CMK (cell line): ENCODE results near the gene HTT.

Experiments
- DNase-seq: peaks from one replicate; pipeline ENCODE4 v3.0.0-alpha.2; 2010; ENCODE audit warnings: low read depth

Gene HTT

DNA sequence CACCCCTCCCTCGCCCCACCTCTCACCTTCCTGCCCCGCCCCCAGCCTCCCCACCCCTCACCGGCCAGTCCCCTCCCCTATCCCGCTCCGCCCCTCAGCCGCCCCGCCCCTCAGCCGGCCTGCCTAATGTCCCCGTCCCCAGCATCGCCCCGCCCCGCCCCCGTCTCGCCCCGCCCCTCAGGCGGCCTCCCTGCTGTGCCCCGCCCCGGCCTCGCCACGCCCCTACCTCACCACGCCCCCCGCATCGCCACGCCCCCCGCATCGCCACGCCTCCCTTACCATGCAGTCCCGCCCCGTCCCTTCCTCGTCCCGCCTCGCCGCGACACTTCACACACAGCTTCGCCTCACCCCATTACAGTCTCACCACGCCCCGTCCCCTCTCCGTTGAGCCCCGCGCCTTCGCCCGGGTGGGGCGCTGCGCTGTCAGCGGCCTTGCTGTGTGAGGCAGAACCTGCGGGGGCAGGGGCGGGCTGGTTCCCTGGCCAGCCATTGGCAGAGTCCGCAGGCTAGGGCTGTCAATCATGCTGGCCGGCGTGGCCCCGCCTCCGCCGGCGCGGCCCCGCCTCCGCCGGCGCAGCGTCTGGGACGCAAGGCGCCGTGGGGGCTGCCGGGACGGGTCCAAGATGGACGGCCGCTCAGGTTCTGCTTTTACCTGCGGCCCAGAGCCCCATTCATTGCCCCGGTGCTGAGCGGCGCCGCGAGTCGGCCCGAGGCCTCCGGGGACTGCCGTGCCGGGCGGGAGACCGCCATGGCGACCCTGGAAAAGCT, at the start of gene HTT, which contains the start of gene HTT-AS:
Gene HTT (plus strand): TSS at position 604 of the 768 bp plus-strand sequence. CDS start 145 bp downstream, at position 749.
Gene HTT-AS (minus strand): TSS at position 461 of the 768 bp plus-strand sequence.
- DNase-seq, result peak; percentile 77

DNA sequence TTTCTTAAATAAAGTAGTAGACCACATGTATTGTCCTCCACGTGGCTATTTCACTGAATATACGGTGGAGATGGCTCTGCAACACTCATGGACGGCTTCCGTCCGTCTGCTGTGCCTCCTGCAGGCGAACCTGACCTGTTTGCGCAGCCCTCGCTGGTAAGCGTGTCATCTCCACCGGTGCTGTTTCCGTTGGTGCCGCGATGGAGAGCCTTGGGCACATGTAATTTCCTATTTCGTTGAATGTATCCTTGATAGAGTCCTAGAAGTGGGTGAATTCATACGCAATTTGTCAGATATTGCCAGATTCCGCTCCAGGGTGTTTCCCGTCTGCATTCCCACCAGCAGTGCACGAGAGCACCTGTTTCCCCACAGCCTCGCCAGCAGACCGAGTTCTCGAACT, 48.6 kb upstream of the HTT start:
- no peak for DNase-seq

DNA sequence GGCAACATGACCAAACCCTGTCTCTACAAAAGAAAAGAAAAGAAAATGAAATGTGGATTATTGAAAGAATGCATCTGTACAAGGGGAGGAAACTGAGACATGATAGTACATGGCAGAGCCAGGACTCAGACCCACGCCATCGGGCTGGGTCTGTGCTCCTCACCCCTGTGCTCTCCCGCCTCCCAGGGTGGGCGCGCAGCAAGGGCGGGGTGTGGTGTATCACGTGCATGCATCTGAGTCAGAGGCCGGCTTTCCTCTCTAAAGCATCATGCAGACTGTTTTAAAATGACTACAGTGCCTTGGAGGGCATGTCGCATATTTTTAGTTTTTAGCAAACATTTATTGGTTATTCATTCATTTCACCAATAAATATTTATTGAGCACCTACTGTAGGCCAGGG, 47.9 kb upstream of the HTT start:
- no peak for DNase-seq

DNA sequence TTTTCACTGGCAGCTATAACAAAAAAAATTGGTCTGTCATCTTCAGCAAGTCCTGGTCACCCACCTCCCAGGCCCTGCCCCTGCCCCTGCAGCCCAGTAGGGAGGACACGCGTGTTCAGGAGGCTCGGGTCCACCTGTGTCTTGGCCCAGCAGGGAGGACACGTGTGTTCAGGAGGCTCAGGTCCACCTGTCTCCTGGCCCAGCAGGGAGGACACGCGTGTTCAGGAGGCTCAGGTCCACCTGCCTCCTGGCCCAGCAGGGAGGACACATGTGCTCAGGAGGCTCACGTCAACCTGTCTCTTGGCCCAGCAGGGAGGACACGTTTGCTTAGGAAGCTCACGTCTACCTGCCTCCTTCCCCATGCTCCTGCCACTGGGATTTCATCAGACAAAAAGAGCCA, 45.0 kb upstream of the HTT start:
- no peak for DNase-seq

DNA sequence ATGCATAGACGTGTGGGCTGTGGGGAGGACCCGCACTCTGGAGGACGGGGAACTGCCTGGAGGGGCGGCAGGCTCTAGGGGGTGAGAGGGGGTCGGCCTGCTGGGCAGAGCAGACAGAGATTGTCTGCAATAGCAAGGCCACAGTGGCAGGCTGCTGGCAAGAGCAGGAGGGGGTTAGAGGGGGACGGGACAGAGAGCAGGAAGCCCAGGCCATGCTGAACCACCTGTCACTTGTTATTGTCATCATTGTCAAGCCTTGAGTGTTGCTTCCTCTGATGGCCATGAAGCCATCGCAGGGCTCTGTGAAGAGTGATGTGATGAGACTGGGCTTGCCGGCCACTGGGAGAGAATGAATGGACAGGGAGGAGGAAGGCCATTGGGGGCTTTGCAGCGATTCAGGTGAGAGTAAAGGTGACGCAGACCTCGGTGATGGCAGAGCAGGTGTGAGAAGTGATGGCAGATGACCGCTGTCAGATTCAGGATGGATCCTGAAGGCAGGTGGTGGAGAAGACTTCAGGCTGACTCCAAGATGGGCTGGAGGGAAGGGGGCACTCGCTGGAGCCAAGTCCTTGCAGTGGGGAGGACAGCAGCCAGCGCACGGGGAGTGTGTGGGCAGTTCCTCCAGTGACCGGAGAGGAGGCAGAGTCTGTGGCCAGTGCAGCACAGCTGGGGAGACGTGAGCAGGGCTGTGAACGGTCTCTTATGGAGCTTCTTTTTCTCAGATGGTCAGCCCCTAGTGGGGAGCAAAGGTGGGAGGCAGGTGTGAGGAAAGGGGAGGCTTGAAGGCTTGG, 43.7 kb upstream of the HTT start:
- no peak for DNase-seq

DNA sequence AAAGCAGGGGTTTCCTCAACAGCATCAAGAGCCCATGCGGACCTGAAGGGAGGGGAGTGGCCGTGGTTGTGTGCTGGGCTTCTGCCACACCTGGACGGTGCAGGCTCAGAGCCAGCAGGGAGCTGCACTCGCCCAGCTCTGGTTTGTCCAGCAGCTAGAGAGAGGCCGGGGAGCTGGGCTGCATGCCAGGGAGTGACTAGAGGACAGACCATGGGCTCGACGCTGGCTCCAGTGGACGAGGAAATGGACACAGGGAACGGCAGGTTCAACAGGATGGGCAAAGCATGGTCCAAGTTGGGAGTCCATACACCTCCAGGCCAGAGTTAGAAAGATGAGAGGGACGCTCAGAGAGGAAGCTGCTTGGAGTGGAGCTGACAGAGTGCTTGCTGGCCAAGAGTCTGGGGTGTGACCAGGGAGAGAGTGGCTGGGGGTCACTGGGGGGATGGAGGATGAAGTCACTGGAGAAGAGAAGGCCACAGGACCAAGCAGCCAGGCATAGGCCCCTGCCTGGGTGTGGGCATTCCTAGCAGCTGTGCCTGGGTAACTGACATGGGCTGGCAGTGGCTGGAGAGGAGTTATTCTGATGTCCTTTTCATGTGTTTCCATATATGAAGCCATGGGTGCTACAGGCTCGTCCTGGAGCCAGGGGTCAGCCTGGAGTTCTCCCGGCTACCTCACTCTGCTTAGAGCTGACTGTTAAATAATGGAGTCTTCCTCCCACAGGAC, 43.0 kb upstream of the HTT start:
- DNase-seq, result no peak

DNA sequence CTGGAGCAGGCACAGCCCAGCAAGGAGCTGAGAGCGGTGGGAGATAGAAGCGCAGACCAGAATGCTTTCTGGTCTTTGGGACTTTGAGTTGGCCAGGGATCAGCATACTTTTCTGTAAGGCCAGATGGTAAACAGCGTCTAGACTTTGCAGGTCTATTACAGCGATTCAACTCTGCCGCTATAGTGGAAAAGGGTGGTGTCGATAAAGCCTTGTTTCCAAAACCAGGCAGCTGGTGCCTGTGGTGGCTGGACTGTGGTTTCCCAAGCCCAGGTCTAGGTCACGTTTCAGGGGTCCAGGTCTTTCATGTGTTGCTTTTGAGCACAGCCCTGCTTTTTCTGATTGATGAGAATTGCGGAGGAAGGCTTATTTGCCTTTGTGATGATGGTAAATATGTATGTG, 40.2 kb upstream of the HTT start:
- no peak for DNase-seq

DNA sequence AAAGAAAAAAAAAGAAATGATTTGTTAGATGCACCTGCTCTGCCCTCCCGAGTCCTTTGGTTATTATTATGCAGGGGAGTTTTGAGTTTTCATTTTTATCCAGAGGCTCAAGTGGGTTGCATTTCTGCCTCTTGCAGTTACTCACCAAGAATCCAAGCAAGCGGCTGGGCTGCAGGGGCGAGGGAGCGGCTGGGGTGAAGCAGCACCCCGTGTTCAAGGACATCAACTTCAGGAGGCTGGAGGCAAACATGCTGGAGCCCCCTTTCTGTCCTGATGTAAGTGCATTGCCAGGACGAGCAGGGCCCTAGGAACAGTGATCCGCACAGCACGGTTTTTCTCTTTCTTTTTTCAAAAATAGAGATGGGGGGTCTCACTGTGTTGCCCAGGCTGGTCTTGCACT, 39.2 kb upstream of the HTT start:
- DNase-seq, result no peak

DNA sequence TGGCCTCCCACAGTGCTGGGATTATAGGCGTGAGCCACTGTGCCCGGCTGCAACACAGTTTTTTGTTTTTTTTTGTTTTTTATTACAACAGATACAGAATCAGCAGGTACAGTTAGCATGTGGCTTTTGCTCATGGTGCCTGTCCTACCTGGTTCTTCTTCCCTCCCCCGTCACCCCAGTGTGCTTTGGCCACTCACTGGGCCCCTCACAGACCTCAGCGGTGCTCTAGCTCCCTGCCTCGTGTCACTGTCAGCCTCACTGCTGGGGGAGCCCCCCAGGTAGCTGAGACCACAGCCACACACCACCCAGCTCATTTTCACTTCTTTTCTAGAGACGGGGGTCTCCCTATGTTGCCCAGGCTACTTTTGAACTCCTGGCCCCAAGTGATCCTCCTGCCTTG, 38.8 kb upstream of the HTT start:
- no peak for DNase-seq

DNA sequence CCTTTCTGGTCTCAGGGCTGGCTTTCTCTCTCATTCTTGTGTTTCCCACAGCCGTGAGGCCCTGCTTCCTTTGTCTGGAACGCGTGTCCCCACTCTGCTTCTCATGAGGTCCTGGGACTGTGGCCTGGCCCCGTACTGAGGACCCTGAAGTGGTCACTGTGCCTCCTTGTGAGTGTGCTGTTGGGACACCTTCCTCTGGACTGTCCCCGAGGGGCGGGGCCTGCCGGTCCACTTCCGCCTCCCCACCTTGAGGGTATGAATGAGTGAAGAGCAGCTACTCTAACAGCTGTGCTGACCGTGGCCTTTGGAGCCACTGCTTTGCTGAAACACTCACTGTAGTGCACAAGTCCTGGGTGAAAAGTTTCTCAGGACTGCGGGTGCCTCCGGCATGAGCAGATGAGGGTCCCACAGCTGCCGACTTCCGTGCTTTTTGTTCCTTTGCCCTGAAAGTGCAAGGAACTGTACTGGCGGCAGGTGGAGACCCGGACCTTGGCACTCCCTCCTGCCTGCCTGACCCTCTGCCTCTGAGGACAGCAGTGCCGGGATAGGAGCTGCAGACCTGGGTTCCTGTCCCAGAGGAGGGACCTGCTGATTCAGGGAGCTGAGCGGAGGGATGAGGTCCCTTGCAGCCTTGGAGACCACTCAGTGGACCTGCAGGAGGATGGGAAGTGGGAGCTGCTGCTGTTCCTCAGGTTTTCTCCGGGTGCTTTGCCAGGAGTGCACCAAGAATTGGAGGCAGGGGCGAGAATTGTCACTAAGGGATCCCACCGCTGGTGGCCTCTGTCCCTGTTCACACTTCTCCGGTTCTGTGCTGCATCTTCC, 38.1 kb upstream of the HTT start:
- no peak for DNase-seq

DNA sequence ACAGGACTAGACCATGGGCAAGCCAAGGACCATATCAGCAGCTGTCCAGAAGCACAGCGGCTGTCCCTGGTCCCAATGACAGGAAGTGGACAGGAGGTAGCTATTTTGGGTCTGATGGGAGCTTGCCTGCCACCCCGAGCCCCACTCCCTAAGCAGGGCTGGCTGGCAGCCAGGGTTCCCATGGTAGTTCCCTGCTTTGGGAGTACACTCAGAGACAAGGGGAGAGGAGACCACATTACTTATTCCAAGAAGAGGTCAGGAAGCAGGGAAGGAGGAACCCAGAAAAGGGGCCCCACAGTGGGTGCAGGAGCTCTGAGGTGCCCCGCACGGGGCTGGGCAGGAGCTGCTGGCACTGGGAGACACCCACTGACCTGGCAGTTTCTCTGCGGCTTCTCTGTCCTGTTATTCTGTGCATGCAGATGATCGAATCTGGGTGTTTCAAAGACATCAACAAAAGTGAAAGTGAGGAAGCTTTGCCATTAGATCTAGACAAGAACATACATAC, 36.5 kb upstream of the HTT start:
- DNase-seq, result peak; percentile 90

DNA sequence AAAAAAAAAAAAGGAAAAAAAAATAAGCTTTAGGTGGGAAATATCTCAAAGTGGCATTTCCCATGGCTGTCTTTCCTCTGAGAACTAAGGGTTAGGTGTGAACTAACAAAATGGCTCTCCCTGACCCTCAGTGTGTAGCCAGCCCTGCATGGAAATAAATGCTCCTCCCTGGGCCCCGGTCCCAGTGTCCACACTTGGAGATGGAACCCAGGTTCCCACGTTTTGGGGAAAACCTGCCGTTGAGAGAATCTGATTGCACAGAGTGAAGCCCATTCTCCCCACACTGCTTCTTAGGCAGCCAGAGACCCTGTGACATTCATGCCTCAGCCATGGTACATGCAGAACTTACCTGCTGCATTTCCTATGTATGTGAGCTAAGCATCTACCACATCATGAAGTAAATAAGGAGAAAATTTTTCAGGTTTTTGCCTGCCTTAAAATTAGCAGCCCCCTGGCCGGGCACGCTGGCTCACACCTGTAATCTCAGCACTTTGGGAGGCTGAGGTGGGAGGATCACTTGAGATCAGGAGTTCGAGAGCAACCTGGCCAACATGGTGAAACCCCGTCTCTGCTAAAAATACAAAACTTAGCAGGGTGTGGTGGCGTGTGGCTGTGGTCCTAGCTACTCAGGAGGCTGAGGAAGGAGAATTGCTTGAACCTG, 34.6 kb upstream of the HTT start:
- no peak for DNase-seq

DNA sequence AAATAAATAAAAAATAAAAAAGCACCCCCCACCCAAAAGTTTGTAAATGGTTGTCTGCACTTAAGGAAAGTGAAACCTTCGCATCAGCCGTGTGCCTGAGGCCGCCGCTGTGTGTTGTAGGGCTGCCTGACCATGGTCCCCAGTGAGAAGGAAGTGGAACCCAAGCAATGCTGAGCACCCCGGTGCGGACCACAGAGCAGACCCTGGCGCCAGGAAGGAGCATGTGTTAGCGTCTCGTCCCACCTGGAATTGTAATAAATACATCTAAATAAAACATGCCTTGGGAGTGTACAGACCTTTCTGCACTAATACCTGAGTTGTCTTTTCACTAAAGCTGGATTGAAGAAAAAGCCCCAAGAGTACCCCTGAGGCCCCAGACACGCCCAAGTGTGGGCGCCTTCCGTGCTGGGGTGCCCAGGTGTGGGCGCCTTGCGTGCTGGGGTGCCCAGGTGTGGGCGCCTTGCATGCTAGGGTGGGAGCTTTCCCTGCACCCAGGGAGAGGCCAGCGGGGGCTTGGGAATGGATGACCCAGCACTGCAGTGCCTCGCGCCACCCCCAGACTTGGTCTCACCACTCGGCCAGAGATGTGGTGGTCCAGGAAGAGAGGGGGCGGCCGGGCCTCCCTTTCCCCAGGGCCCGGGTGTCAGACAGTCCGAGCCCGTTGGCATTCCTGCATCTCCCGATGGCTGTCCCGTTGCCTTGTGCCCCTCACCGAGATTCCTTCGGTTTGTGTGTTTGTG, 33.9 kb upstream of the HTT start:
- DNase-seq, result no peak

DNA sequence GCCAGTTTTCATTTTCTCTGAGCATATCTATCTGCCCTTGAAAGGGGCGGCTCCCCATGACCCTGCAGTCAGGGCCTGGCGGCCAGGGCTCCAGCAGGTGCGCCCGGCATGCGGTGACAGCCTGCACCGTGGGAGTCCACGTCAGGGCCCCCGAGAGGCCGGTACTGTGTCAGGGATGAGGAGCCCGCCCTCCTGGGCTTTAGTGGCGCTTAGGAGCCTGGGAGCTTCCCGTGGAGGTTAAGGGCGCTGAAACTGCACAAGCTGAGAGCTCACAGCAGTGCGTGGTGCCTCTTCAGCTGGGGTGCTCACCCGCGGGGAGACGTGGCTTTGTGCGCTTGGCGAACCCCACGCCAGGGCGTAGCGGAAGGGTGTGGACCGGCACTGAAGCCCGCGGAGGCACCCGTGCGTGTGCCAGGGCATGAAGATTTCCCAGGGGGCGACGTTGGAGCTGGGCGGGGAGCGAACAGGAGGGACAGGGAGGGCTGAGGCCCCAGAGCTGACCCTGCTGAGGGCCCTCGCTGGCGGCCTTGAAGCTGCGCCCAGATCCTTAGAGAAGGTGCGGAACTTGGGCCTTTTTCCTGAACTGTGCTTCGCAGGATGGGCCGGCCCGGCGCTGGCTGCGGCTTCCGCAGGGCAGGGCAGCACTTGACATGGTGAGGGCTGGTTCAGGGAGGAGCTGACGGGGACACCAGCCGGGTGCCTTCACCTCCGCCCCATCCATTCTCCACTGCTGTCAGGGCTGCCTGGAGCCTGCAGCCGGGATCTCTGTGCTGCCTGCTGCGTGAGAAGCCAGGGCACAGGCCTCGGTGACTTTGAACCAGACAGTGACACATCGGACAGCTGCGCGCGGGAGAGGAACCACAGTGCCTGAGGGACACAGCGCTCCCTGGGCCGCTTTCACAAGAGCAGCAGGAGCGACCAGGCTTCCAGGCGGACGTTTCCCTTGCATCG, 33.0 kb upstream of the HTT start:
- peak; percentile 26 for DNase-seq

DNA sequence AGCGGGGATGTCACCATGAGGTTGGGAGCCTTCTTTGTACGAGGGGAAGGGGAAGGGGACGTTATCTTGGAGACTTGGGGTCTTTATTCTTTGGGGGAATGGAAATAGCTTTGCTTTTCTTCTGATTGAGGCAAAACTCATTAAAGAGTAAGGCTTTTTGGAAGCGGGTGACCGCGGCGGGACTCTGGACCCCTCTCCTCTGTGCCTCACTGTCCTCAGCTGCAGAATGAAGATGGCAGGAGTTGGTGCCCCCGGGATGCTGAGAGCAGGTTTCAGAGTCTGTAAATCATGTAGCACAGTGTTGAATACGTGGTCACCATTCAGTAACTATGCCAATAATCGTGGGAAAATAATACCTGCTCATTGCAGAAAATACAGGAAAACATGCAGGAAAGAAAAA, 32.3 kb upstream of the HTT start:
- no peak for DNase-seq

DNA sequence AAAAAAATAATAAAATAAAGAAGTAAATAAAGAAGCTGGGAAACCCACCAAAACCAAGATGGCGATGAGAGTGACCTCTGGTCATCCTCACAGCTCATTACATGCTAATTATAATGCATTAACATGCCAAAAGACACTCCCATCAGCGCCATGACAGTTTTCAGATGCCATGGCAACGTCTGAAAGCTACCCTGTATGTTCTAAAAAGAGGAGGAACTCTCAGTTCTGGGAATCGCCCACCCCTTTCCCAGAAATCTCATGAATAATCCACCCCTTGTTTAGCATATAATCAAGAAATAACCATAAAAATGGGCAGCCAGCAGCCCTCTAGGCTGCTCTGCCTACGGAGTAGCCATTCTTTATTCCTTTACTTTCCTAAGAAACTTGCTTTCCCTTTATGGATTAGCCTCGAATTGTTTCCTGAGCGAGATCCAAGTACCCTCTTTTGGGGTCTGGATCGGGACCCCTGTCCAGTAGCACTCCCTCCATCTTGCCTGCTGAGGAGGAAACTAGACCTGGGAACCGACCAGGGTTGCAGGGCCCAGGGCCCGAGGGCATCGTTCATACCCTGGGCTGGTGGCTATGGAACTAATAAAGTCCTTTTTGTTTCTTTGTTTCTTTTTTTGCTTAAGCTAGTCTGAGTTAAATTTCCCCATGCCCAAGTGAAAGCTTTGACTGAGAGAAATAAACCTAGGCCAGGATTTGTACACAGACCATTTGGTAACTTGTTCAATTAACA, 31.0 kb upstream of the HTT start:
- DNase-seq, result no peak

DNA sequence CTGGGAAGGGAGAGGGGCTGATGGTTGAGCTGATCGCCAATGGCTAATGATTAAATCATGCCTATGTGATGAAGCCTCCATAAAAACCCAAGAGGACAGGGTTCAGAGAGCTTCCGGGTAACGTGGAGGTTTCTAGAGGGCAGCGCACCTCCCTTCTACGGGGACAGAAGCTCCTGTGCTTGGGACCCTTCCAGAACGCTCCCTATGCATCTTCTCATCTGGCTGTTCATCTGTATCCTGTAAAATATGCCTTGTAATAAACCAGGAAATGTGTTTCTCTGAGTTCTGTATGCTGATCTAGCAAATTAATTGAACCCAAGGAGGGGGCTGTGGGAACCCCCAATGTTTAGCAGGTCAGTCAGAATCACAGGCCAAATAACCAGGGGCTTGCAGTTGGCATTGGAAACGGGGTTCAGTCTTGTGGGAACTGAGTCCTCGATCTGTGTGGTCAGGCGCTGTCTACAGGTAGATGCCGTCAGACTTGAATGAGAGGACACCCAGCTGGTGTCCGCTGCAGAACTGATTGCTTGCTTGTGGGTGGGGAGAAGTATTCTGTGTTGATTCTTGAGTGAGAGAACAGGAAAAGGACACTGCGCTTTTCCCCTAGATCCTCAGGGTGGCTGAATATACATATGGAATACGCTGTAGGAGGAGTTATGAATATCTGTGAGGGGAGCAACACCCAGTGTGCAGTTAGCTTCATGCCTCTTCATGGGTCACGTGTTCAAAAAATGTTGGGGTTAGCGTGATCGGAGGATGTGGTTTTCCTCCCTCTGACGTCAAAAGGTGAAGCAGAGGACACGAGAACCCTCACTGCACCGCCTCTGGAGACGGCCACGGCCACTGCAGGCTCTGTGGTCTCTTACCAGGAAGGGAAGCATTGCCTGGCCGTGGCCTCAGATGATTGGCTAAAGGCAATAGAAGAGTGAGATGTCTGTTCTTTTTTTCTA, 29.3 kb upstream of the HTT start:
- peak; percentile 59 for DNase-seq
